Retinal pigment epithelial cell (primary cell): ENCODE measurements around the gene GINS2.

Source experiments
- DNase-seq: peaks from one replicate; pipeline ENCODE4 v3.0.0-alpha.2; 2010; ENCODE audit warnings: low read depth
- H3K4me3 ChIP-seq: 2 replicates; pipeline ENCODE4 v1.5.1; 2011; ENCODE audit warnings: mild to moderate bottlenecking, low read length, control low read depth, moderate library complexity
- TF ChIP-seq, protein P1 (sequence below): conservative IDR thresholded peaks from 2 replicates; pipeline ENCODE4 v1.5.1; 2011; ENCODE audit warnings: low read depth, low read length, control low read depth, inconsistent platforms

The GINS2 gene

GRCh38 chr16:85655216-85656129, 33.3 kb downstream of the GINS2 start:
- no peak overlapping the region for H3K4me3 ChIP-seq
- TF ChIP-seq, protein P1, sequence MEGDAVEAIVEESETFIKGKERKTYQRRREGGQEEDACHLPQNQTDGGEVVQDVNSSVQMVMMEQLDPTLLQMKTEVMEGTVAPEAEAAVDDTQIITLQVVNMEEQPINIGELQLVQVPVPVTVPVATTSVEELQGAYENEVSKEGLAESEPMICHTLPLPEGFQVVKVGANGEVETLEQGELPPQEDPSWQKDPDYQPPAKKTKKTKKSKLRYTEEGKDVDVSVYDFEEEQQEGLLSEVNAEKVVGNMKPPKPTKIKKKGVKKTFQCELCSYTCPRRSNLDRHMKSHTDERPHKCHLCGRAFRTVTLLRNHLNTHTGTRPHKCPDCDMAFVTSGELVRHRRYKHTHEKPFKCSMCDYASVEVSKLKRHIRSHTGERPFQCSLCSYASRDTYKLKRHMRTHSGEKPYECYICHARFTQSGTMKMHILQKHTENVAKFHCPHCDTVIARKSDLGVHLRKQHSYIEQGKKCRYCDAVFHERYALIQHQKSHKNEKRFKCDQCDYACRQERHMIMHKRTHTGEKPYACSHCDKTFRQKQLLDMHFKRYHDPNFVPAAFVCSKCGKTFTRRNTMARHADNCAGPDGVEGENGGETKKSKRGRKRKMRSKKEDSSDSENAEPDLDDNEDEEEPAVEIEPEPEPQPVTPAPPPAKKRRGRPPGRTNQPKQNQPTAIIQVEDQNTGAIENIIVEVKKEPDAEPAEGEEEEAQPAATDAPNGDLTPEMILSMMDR: no peak
- no peak for DNase-seq

DNA sequence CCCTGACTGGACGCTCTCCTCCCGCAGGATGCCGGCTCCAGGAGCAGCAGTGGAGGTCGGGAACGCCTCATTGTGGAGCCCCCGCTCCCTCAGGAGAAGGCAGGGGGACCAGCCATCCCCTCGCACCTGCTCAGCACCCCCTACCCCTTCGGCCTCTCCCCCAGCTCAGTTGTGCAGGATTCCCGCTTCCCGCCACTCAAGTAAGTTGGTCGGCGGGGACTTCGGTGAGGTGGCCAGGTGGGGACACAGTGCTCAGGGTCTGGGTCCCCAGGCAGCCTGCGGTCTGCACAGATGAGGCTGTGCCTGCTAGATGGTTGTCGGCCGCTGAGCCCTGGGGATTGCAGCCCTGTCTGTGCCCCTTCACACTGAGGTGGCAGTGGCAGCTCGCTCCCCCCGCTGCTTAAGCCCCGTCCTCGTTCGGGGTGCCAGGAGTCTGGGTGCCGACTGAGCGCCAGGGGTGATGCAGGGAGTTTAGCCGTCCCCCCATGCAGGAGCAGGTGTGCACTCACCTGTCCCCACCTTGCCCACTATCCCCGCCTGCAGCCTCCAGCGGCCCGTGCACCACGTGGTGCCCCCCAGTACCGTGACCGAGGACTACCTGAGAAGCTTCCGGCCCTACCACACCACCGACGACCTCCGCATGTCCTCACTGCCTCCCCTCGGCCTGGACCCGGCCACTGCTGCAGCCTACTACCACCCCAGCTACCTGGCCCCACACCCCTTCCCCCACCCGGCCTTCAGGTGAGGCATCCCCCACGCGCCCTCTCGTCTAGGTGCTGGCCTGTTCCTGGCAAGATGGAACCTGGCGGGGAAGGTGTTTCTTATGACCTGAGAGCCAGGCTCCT, 34.3 kb downstream of the GINS2 start:
- no peak for DNase-seq
- H3K4me3 ChIP-seq: no peak overlapping the region
- TF ChIP-seq, protein P1: no peak

DNA sequence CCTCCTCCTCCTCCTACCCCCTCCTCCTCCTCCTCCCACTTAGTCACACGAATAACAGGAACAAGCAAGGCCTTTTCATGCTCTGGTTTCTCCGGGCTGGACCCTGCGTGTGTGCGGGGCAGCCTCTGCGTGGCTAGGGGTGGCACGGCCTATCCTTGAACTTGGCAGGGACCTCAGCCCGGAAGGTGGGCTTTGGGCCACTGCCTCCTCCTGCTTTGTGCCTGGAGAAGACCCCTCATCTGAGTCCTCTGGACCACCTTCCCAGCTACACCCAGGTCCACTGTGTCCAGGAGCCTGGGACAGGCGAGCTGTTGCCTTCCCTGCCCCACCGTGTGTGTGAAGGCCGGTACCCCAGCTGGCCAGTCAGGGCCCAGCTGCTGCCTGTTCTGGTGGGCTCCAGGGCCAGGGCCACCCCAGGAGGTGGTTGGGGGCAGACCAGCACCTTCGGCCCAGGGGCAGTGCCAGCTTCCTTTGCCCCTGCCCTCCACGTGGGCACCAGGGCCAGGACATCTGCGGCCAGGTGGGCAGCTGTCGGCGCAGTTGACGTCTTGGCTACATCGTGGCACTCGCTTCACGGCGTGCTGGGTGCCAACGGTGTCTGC, 35.4 kb downstream of the GINS2 start:
- no peak overlapping the region for H3K4me3 ChIP-seq
- TF ChIP-seq, protein P1: no peak
- DNase-seq: no peak

DNA sequence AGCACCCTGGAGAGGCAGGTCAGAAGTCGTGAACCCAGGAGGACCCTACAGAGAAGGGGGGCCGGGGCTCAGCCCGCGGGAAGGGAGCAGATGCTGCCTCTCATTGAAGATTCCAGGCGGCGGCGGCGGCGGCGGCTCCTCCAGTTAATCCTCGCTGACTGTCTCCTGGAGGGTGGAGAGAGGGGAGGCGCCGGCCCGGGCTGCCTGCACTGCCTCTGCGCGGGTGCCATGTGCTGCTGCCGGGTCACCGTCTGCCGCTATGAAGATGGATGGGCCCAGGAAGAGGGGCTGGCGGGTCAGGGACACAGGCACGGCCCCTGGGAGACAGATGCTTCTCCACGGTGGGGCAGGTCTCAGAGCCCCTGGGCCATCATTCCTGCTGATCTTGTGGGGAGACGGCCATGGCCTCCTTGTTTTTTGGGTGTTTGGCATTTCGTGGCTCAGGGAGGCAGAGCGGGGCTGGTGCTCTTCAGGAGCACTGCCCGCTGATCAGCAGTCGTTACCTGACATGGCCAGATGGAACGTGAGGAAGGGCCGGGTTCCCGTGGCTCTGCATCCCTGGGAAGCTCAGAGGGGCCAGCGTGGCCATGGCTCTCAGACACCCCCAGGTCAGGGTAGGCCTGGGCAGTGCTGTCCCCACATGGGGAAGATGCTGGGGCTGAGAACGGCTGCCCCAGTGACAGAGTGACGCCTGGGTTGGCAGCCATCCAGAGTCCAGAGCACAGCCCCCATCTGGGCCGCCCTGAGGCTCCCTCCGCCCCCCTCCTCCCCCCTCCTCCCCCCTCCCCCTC, 36.1 kb downstream of the GINS2 start:
- no peak for DNase-seq
- TF ChIP-seq, protein P1: no peak

GRCh38 chr16:85651629-85652430, 36.9 kb downstream of the GINS2 start:
- H3K4me3 ChIP-seq: no peak overlapping the region
- DNase-seq: peak; percentile 54
- TF ChIP-seq, protein P1: no peak

More for the DNA sequence above, 36.1 kb downstream of the GINS2 start:
- no peak overlapping the region for H3K4me3 ChIP-seq
